Measurements from ENCODE around the gene URB1. TPM values are rescaled to one million over a fixed set of nuclear protein-coding genes. Genes with fewer than 3 reads are reported as not detected.
"Not testable (repeated sequence)": the region's sequence is repeated elsewhere in the genome, so short reads cannot be mapped to it uniquely, and the experiment has no call there.

Gene URB1
- total RNA-seq = 10 to 100 TPM; 14.5 to 20.6 (median 17.9) TPM
- 1 to 10 TPM; 1.8 to 6.1 TPM for polyA plus RNA-seq
- 82.9 reads per million, percentile 81 among the genes with 10 or more reads in this experiment for total RNA-seq

- peaks cover 34 to 52% (median 43%) of the 10 kb centered on the region in 7 donors for H3K4me1 Mint-ChIP-seq
- Histone ChIP-seq H3K4me1 (ENCODE audit: control insufficient read depth in 2 of 2, insufficient read depth in 2 of 2, low read length in 2 of 2) (peaks cover 8 to 12% of the 10 kb centered on the region in 2 donors), H3K27me3 (ENCODE audit: control insufficient read depth in 2 of 2, insufficient read depth in 2 of 2, low read length in 2 of 2) (no peaks in the 10 kb centered on the region), H3K27ac (ENCODE audit: low read depth, low read length) (peak within 1 kb of the TSS; percentile 70), H3K9me3 (ENCODE audit: control insufficient read depth in 2 of 3, low read length in 3 of 3) (no peaks in the 10 kb centered on the region), H3K36me3 (ENCODE audit: control insufficient read depth in 2 of 3, insufficient read depth in 3 of 3, low read length in 3 of 3) (peaks cover 0 to 14% (median 0%) of the 10 kb centered on the region in 3 experiments), H3K4me3 (ENCODE audit: low read length) (peak within 1 kb of the TSS; percentile 85)
- intact Hi-C loops (cut with micrococcal nuclease) = loop anchor here (1.0 to 10.0 kb wide), 14 partner anchors 18 to 1248 kb away; partner anchors contain the start of genes CFAP298 (in 2 of the 2), MIS18A (in 2 of the 2), SYNJ1 (in 2 of the 2) and CRYZL1 (in 1 of the 2)
- H3K27ac Mint-ChIP-seq = peak within 1 kb of the TSS; percentile 46 to 90 (median 71)
- no peaks in the 10 kb centered on the region for H3K9me3 Mint-ChIP-seq
- peak within 1 kb of the TSS; percentile 81 to 92 (median 86) for H3K4me3 Mint-ChIP-seq
- peaks cover 2 to 20% (median 3%) of the 10 kb centered on the region in 5 donors for H3K27me3 Mint-ChIP-seq
- DNase-seq (peak; percentile 88 to 99 (median 94)), ATAC-seq (peak; percentile 99)
- ChIA-PET POLR2A (interaction anchor here (1.0 to 1.5 kb wide), 3 partner anchors 19 to 220 kb away, joined by 3 to 10 read pairs (median 3); partner anchors contain the start of gene EVA1C), CTCF (interaction anchor here (0.9 kb wide), 1 partner anchor 208 kb away, joined by 4 read pairs; no protein-coding TSS in a partner anchor)
- H3K36me3 Mint-ChIP-seq = peaks cover under 1 to 15% (median 13%) of the 10 kb centered on the region in 5 donors
Observed at GRCh38 chr21:32392880-32393676, at the start of gene URB1. URB1 (minus strand) TSS chr21:32393012; CDS start chr21:32392910, 102 bp downstream.

DNA sequence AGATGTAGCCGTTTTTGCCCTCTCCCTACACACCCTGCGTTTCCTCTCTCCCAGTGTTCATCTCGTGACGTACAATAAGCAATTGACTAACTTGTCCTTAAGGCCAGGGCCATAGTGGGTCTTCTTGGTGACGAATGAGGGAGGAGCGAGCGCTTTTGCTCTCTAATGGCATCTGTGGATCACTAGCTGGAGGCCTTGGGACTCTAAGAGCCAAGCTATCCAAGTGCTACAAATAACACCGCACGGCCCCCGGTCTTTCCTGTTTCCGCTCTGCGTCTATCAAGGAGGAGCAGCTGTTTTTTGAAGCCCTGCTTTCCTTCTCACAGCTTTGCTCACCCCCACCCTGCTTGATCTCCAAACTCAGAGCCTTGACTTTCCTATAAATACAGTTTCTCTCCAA is 44.9 kb upstream of the URB1 start:
- peaks cover 0 to 19% (median 11%) of the 10 kb centered on the region in 5 donors for H3K36me3 Mint-ChIP-seq
- H3K27me3 ChIP-seq (ENCODE audit: control insufficient read depth in 2 of 2, insufficient read depth in 2 of 2, low read length in 2 of 2) = no peaks in the 10 kb centered on the region
- no peaks in the 10 kb centered on the region for H3K36me3 ChIP-seq (ENCODE audit: control insufficient read depth in 2 of 3, insufficient read depth in 3 of 3, low read length in 3 of 3)
- POLR2A ChIA-PET = no interaction called here
- no peak overlapping the region for H3K4me3 ChIP-seq (ENCODE audit: low read length)
- H3K4me1 ChIP-seq (ENCODE audit: control insufficient read depth in 2 of 2, insufficient read depth in 2 of 2, low read length in 2 of 2) = no peaks in the 10 kb centered on the region
- no peaks in the 10 kb centered on the region for H3K9me3 ChIP-seq (ENCODE audit: control insufficient read depth in 2 of 3, low read length in 3 of 3)
- CTCF ChIA-PET = no interaction called here
- peaks cover 6 to 23% (median 14%) of the 10 kb centered on the region in 7 donors for H3K4me1 Mint-ChIP-seq
- intact Hi-C loops (cut with micrococcal nuclease) = no loop called here
- peak overlapping the region in 4 of 9 donors; percentile 2 to 65 (median 42) for H3K27ac Mint-ChIP-seq
- H3K9me3 Mint-ChIP-seq = peaks cover 0 to 7% (median 1%) of the 10 kb centered on the region in 11 donors
- H3K27me3 Mint-ChIP-seq = no peaks in the 10 kb centered on the region
- no peak overlapping the region for H3K27ac ChIP-seq (ENCODE audit: low read depth, low read length)
- ATAC-seq = no peak
- no peak for DNase-seq
- H3K4me3 Mint-ChIP-seq = peak overlapping the region in 6 of 10 donors; percentile 4 to 58 (median 54)

DNA sequence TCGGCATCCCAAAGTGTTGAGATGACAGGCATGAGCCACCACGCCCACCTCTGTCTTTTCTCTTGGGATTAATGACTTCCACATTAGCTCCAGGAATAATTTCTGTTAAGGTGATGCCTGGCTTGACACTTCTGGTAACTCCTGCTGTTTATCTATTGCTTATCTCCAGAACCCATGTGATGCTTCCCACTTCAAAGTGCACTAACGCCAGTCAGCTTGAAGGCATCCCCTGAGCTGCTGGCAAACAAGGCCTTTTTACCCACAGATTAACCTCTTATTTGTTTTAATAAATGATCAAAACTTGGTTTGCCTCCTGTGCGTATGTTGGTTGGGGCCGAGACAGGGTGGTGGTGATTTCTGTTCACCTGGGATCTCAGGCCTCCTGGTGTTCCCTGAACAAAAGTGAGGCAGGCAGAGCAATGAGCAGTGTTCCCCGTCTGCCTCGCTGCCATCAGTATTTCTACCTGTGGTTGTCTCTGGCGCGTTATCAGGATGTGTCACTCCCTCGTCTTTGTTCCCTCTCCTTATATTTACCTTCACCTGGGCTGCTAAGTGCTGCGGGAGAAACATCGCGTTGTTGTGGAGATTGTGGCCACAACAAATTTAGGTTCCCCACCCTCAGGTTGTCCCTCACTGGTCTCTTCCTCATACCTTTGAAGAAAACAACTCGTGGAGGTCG is 40.3 kb upstream of the URB1 start:
- H3K27ac Mint-ChIP-seq = not testable (repeated sequence)

GRCh38 chr21:32427958-32428623 is 35.3 kb upstream of the URB1 start:
- ChIA-PET CTCF (no interaction called here), POLR2A (no interaction called here)
- no peak for ATAC-seq
- DNase-seq = no peak
- Histone ChIP-seq H3K4me1 (ENCODE audit: control insufficient read depth in 2 of 2, insufficient read depth in 2 of 2, low read length in 2 of 2) (no peaks in the 10 kb centered on the region), H3K4me3 (ENCODE audit: low read length) (no peak overlapping the region), H3K27ac (ENCODE audit: low read depth, low read length) (no peak overlapping the region), H3K9me3 (ENCODE audit: control insufficient read depth in 2 of 3, low read length in 3 of 3) (no peaks in the 10 kb centered on the region), H3K27me3 (ENCODE audit: control insufficient read depth in 2 of 2, insufficient read depth in 2 of 2, low read length in 2 of 2) (no peaks in the 10 kb centered on the region), H3K36me3 (ENCODE audit: control insufficient read depth in 2 of 3, insufficient read depth in 3 of 3, low read length in 3 of 3) (no peaks in the 10 kb centered on the region)
- peaks cover 0 to 7% (median 0%) of the 10 kb centered on the region in 7 donors for H3K4me1 Mint-ChIP-seq
- peaks cover 0 to 5% (median 2%) of the 10 kb centered on the region in 11 donors for H3K9me3 Mint-ChIP-seq
- peaks cover 0 to 15% (median 5%) of the 10 kb centered on the region in 5 donors for H3K36me3 Mint-ChIP-seq
- intact Hi-C loops (cut with micrococcal nuclease) = no loop called here
- H3K27ac Mint-ChIP-seq = no peak overlapping the region
- H3K4me3 Mint-ChIP-seq = no peak overlapping the region
- H3K27me3 Mint-ChIP-seq = no peaks in the 10 kb centered on the region

More for the DNA sequence above, 40.3 kb upstream of the URB1 start:
- H3K36me3 ChIP-seq (ENCODE audit: control insufficient read depth in 2 of 3, insufficient read depth in 3 of 3, low read length in 3 of 3); H3K9me3 Mint-ChIP-seq; CTCF ChIA-PET; H3K27me3 Mint-ChIP-seq; H3K4me3 Mint-ChIP-seq; ATAC-seq; DNase-seq; intact Hi-C loops (cut with micrococcal nuclease); POLR2A ChIA-PET; H3K27ac ChIP-seq (ENCODE audit: low read depth, low read length); H3K4me3 ChIP-seq (ENCODE audit: low read length); H3K9me3 ChIP-seq (ENCODE audit: control insufficient read depth in 2 of 3, low read length in 3 of 3); H3K27me3 ChIP-seq (ENCODE audit: control insufficient read depth in 2 of 2, insufficient read depth in 2 of 2, low read length in 2 of 2); H3K4me1 ChIP-seq (ENCODE audit: control insufficient read depth in 2 of 2, insufficient read depth in 2 of 2, low read length in 2 of 2): not testable (repeated sequence)
- H3K36me3 Mint-ChIP-seq = peaks cover 0 to 11% (median 9%) of the 10 kb centered on the region in 5 donors
- H3K4me1 Mint-ChIP-seq = peaks cover 4 to 22% (median 15%) of the 10 kb centered on the region in 7 donors

DNA sequence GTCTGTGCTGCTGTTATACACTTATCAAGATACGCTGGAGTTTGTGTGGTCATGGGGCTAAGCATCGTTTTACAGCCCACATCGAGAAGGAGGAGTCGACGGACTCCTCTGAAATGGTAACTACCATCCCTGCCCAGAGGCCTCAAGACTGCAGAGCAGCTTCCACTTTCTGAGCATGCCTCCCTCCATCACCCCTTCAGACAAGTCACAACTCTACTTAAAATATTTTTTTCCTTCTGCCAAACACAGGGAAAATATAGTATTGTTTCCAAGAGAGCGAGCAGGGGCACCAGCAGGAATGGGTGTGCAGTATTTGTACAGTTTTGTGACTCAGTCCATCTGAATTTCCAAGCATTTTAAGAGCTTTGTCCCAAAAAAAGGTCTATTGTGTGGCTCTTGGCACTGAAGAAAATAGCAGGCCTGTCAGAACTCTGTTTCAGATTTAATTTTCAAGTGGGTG is 33.8 kb upstream of the URB1 start:
- Mint-ChIP-seq H3K9me3 (peaks cover 0 to 10% (median 4%) of the 10 kb centered on the region in 11 donors), H3K4me3 (no peak overlapping the region), H3K36me3 (peaks cover 0 to 17% (median 8%) of the 10 kb centered on the region in 5 donors), H3K4me1 (peaks cover 0 to 3% (median 0%) of the 10 kb centered on the region in 7 donors), H3K27me3 (no peaks in the 10 kb centered on the region), H3K27ac (no peak overlapping the region)
- no peaks in the 10 kb centered on the region for H3K27me3 ChIP-seq (ENCODE audit: control insufficient read depth in 2 of 2, insufficient read depth in 2 of 2, low read length in 2 of 2)
- DNase-seq (no peak), ATAC-seq (no peak)
- intact Hi-C loops (cut with micrococcal nuclease) = no loop called here
- no peaks in the 10 kb centered on the region for H3K4me1 ChIP-seq (ENCODE audit: control insufficient read depth in 2 of 2, insufficient read depth in 2 of 2, low read length in 2 of 2)
- POLR2A ChIA-PET = no interaction called here
- CTCF ChIA-PET = no interaction called here
- H3K27ac ChIP-seq (ENCODE audit: low read depth, low read length) = no peak overlapping the region
- no peaks in the 10 kb centered on the region for H3K9me3 ChIP-seq (ENCODE audit: control insufficient read depth in 2 of 3, low read length in 3 of 3)
- no peak overlapping the region for H3K4me3 ChIP-seq (ENCODE audit: low read length)
- no peaks in the 10 kb centered on the region for H3K36me3 ChIP-seq (ENCODE audit: control insufficient read depth in 2 of 3, insufficient read depth in 3 of 3, low read length in 3 of 3)

DNA sequence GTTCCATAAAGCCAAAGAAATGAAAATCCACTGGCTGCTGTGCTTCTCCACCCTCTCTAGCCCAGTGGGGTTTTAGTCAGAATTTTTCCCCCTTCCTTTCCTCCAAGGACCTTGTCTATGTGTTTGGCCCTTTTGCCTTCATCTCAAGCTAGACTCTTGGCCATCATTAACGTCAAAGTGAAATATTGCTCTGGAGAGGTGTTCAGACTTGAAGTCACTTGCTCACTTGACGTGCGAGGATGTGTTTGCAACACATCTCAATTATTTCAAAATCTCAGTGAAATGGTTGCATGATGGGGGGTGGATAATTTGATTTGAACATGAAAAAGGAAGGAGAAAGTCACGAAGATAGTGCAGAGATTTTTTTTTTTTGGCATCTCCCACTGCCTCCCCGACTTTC is 33.3 kb upstream of the URB1 start:
- intact Hi-C loops (cut with micrococcal nuclease) = no loop called here
- POLR2A ChIA-PET = no interaction called here
- CTCF ChIA-PET = no interaction called here

More for the DNA sequence above, 33.3 kb upstream of the URB1 start:
- ATAC-seq (no peak), DNase-seq (no peak)
- Mint-ChIP-seq H3K4me1 (peaks cover 0 to 3% (median 0%) of the 10 kb centered on the region in 7 donors), H3K4me3 (no peak overlapping the region), H3K9me3 (peaks cover 0 to 10% (median 4%) of the 10 kb centered on the region in 11 donors), H3K36me3 (peaks cover 0 to 17% (median 10%) of the 10 kb centered on the region in 5 donors), H3K27me3 (no peaks in the 10 kb centered on the region), H3K27ac (no peak overlapping the region)
- H3K4me1 ChIP-seq (ENCODE audit: control insufficient read depth in 2 of 2, insufficient read depth in 2 of 2, low read length in 2 of 2) = no peaks in the 10 kb centered on the region
- no peaks in the 10 kb centered on the region for H3K9me3 ChIP-seq (ENCODE audit: control insufficient read depth in 2 of 3, low read length in 3 of 3)
- H3K27me3 ChIP-seq (ENCODE audit: control insufficient read depth in 2 of 2, insufficient read depth in 2 of 2, low read length in 2 of 2) = no peaks in the 10 kb centered on the region
- H3K36me3 ChIP-seq (ENCODE audit: control insufficient read depth in 2 of 3, insufficient read depth in 3 of 3, low read length in 3 of 3) = no peaks in the 10 kb centered on the region
- no peak overlapping the region for H3K4me3 ChIP-seq (ENCODE audit: low read length)
- H3K27ac ChIP-seq (ENCODE audit: low read depth, low read length) = no peak overlapping the region
